A549 (cell line): ENCODE data around the gene KIAA1671. TPM values are rescaled to one million over a fixed set of nuclear protein-coding genes. Genes with fewer than 3 reads are reported as not detected.

Experiments
- ATAC-seq, 2 experiments: fragments of 200-7000 bp in 1 of 2; fragments of >200 bp in 1 of 2; cut with Nextera tagmentation in 1 of 2; cut with Tn5 transposase in 1 of 2; 3 replicates each; pipeline versions ENCODE4 v1.8.0 to v1.9.1; 2018 to 2020; ENCODE audit warnings: mild to moderate bottlenecking in 1 of 2, moderate library complexity in 1 of 2
- CTCF ChIA-PET: fragments of 300-600 bp; sonication (Branson Sonifier 250); formaldehyde crosslinking; extraction: SDS; loops from one replicate; lab custom pipeline; 2021; ENCODE audit warnings: antibody characterized with exemption, inconsistent platforms; lab: Yijun Ruan, JAX
- POLR2A ChIA-PET: fragments of 350-600 bp; formaldehyde crosslinking; extraction: SDS; loops from one replicate; lab custom pipeline; 2021; ENCODE audit warnings: antibody characterized with exemption, inconsistent platforms; lab: Yijun Ruan, JAX
- DNase-seq, 2 experiments: peaks; one replicate each; pipeline versions ENCODE4 v3.0.0 to v3.0.0-alpha.2; 2011 to 2016; ENCODE audit warnings: low read depth in 1 of 2, low spot score in 1 of 2
- FAIRE-seq: peaks from 2 replicates; lab custom pipeline; 2011; peaks lifted over from hg19 to GRCh38; lab: Jason Lieb, UNC
- H3K27ac ChIP-seq, 2 experiments: fragments of >200 bp; sonication (Bioruptor Twin); formaldehyde crosslinking; 3 replicates each; pipeline ENCODE4 v1.5.1; 2016 to 2017
- H3K4me1 ChIP-seq: fragments of >200 bp; sonication (Bioruptor Twin); formaldehyde crosslinking; 3 replicates; pipeline ENCODE4 v1.6.1; 2016
- H3K4me2 ChIP-seq: fragments of >200 bp; sonication (Bioruptor Twin); formaldehyde crosslinking; 3 replicates; pipeline ENCODE4 v1.6.1; 2016
- H3K4me3 ChIP-seq: fragments of >200 bp; sonication (Bioruptor Twin); formaldehyde crosslinking; 3 replicates; pipeline ENCODE4 v1.5.1; 2016
- H3K9me3 ChIP-seq: fragments of >200 bp; sonication (Bioruptor Twin); formaldehyde crosslinking; 3 replicates; pipeline ENCODE4 v1.6.1; 2016
- BCL3 ChIP-seq: fragments of >200 bp; sonication (Bioruptor Twin); formaldehyde crosslinking; IDR thresholded peaks from 3 replicates; pipeline ENCODE4 v1.6.1; 2016
- BHLHE40 ChIP-seq: IDR thresholded peaks from 2 replicates; pipeline ENCODE4 v1.6.1; 2012; ENCODE audit warnings: low read depth, low read length, inconsistent platforms
- CBX8 ChIP-seq: fragments of 200-600 bp; sonication (generic); IDR thresholded peaks from 2 replicates; pipeline ENCODE4 v1.6.1; 2016
- CTCF ChIP-seq: fragments of >200 bp; sonication (Bioruptor Twin); formaldehyde crosslinking; IDR thresholded peaks from 3 replicates; pipeline ENCODE4 v1.5.1; 2016
- E2F6 ChIP-seq: IDR thresholded peaks from 2 replicates; pipeline ENCODE4 v1.6.1; 2012; ENCODE audit warnings: low read depth, borderline replicate concordance
- EHF ChIP-seq: fragments of 250-450 bp; sonication (Bioruptor Pico); IDR thresholded peaks from 2 replicates; pipeline ENCODE4 v1.5.0; 2020; ENCODE audit warnings: mild to moderate bottlenecking
- ELK1 ChIP-seq: fragments of 150-350 bp; IDR thresholded peaks from 2 replicates; pipeline ENCODE4 v1.6.1; 2014; ENCODE audit warnings: low read depth, mild to moderate bottlenecking, low read length
- EP300 ChIP-seq, 2 experiments: fragments of >200 bp; sonication (Bioruptor Twin); formaldehyde crosslinking; IDR thresholded peaks; 2 replicates in 1 of 2; 3 replicates in 1 of 2; pipeline ENCODE4 v1.6.1; 2016 to 2017
- ESRRA ChIP-seq: fragments of 150-350 bp; IDR thresholded peaks from 2 replicates; pipeline ENCODE4 v1.6.1; 2014; ENCODE audit warnings: mild to moderate bottlenecking, low read length, borderline replicate concordance
- FOSB ChIP-seq: fragments of 250-450 bp; sonication (Bioruptor Pico); IDR thresholded peaks from 2 replicates; pipeline ENCODE4 v1.5.0; 2020; ENCODE audit warnings: mild to moderate bottlenecking, moderate library complexity
- FOSL2 ChIP-seq, 2 experiments: fragments of 450-650 bp in 1 of 2; fragments of >200 bp in 1 of 2; sonication (Bioruptor Twin) in 1 of 2; formaldehyde crosslinking; IDR thresholded peaks; 2 replicates each; pipeline versions ENCODE4 v1.5.0 to v1.6.1; 2016 to 2020; ENCODE audit warnings: mild to moderate bottlenecking in 1 of 2, moderate library complexity in 1 of 2
- HMGXB4 ChIP-seq: fragments of 250-450 bp; sonication (Bioruptor Pico); IDR thresholded peaks from 2 replicates; pipeline ENCODE4 v1.5.0; 2021; ENCODE audit warnings: mild to moderate bottlenecking, moderate library complexity, borderline replicate concordance
- HOXB13 ChIP-seq: fragments of 250-450 bp; sonication (Bioruptor Pico); IDR thresholded peaks from 2 replicates; pipeline ENCODE4 v1.5.0; 2020; ENCODE audit warnings: low read depth, mild to moderate bottlenecking, moderate library complexity
- MAX ChIP-seq: IDR thresholded peaks from 2 replicates; pipeline ENCODE4 v1.6.1; 2012
- PBX3 ChIP-seq: IDR thresholded peaks from 2 replicates; pipeline ENCODE4 v1.6.1; 2012
- POLR2A ChIP-seq: IDR thresholded peaks from 2 replicates; pipeline ENCODE4 v1.6.1; 2012; ENCODE audit warnings: mild to moderate bottlenecking, low read length
- POLR2AphosphoS2 ChIP-seq: conservative IDR thresholded peaks from 2 replicates; pipeline ENCODE4 v1.6.1; 2012; ENCODE audit warnings: low read length, improper control_type of control experiment, inconsistent platforms
- REST ChIP-seq: fragments of 200-600 bp; sonication (generic); IDR thresholded peaks from 2 replicates; pipeline ENCODE4 v1.6.1; 2016; ENCODE audit warnings: antibody characterized with exemption, mild to moderate bottlenecking, moderate library complexity
- ZFP36 ChIP-seq: fragments of 450-650 bp; IDR thresholded peaks from 2 replicates; pipeline ENCODE4 v1.6.1; 2014; ENCODE audit warnings: borderline replicate concordance; ENCODE audit not compliant: partially characterized antibody
- WGBS: methylation state at CpG from one replicate; pipeline ENCODE4 v1.1.6; 2017; ENCODE audit errors: missing lambda C conversion rate; 5-methylcytosine and 5-hydroxymethylcytosine counted together
- polyA plus RNA-seq, 4 experiments: library from polyadenylated mRNA; depleted of rRNA in 3 of 4; stranded (reverse); fragments of >200 nt; fragmentation: RNase III in 1 of 4; extraction: RNeasy Plus Mini Kit Qiagen cat#74134 plus additional on column Dnase treatment in 1 of 4; gene quantifications; 2 replicates in 3 of 4; 3 replicates in 1 of 4; pipeline ENCODE4 v1.2.3, GENCODE V29; 2011 to 2017

KIAA1671 gene
- polyA plus RNA-seq, 2 of the 4 experiments (the other 2 are of a cell fraction), result 5.3 to 7.9 TPM

- peak overlapping the region; percentile 78 for H3K4me2 ChIP-seq
Measured at GRCh38 chr22:24997023-24997422, 44.5 kb downstream of the KIAA1671 start.

GRCh38 chr22:25000686-25001085 lies 48.2 kb downstream of the KIAA1671 start:
- H3K4me2 ChIP-seq, result no peak overlapping the region
- peaks cover 26% of the 10 kb centered on the region for H3K4me1 ChIP-seq
- TF ChIP-seq CTCF (no peak), POLR2AphosphoS2 (no peak), FOSL2 (IDR thresholded peaks at IDR 0.05) (no peak), FOSL2 (CRISPR knock-in tag; IDR thresholded peaks at IDR 0.05) (no peak), HOXB13 (no peak), E2F6 (no peak), CBX8 (no peak)
- POLR2A ChIA-PET, result no interaction called here
- CTCF ChIA-PET, result no interaction called here
- no peak for FAIRE-seq
- DNase-seq, result no peak
- H3K27ac ChIP-seq, result no peak overlapping the region
- H3K9me3 ChIP-seq, result no peaks in the 10 kb centered on the region
- 76% methylated on average over 8 of the region's 8 CpGs for WGBS
- ATAC-seq, result no peak
- no peak overlapping the region for H3K4me3 ChIP-seq

More at GRCh38 chr22:24997023-24997422, 44.5 kb downstream of the KIAA1671 start:
- DNase-seq, result no peak
- Histone ChIP-seq H3K4me1 (peaks cover 51% of the 10 kb centered on the region), H3K9me3 (no peaks in the 10 kb centered on the region)
- ATAC-seq, result no peak
- CTCF ChIA-PET, result interaction anchor here (1.5 kb wide), 1 partner anchor 147 kb away, joined by 4 read pairs; no protein-coding TSS in a partner anchor
- POLR2A ChIA-PET, result interaction anchor here (0.6 kb wide), 1 partner anchor 71 kb away, joined by 3 read pairs; no protein-coding TSS in a partner anchor
- WGBS, result 60% methylated on average over 6 of the region's 6 CpGs
- TF ChIP-seq PBX3 (no peak), EP300 (IDR thresholded peaks at IDR 0.05) (no peak), BCL3 (no peak)
- TF ChIP-seq, all 56 proteins: peak for 0
- Histone ChIP-seq H3K27ac (peak overlapping the region; percentile 58 to 75; a peak in 5 of 6 replicates), H3K4me3 (no peak overlapping the region)
- FAIRE-seq, result no peak

- POLR2A ChIA-PET, result no interaction called here
- peak overlapping the region in 1 of 2 experiments; percentile 21; a peak in 1 of 6 replicates for H3K27ac ChIP-seq
- FAIRE-seq (no peak), ATAC-seq (no peak), DNase-seq (no peak)
- H3K4me2 ChIP-seq, result no peak overlapping the region
- CTCF ChIA-PET, result interaction anchor here (1.1 kb wide), 1 partner anchor 51 kb away, joined by 5 read pairs; no protein-coding TSS in a partner anchor
- H3K4me3 ChIP-seq, result no peak overlapping the region
- H3K4me1 ChIP-seq, result peaks cover 9% of the 10 kb centered on the region
- no peaks in the 10 kb centered on the region for H3K9me3 ChIP-seq
- 16% methylated on average over 1 of the region's 1 CpG for WGBS
- TF ChIP-seq REST (no peak), ZFP36 (no peak), POLR2A (no peak), BHLHE40 (no peak), ELK1 (no peak), FOSB (no peak), MAX (no peak), HMGXB4 (no peak), ESRRA (no peak), EHF (no peak)
- TF ChIP-seq, all 56 proteins: peak for 0
Measured at GRCh38 chr22:25002241-25002985, 49.9 kb downstream of the KIAA1671 start.
